HepG2 (cell line): ENCODE data around the gene ARHGDIA. TPM values are rescaled to one million over a fixed set of nuclear protein-coding genes. Genes with fewer than 3 reads are reported as not detected.
A peak's percentile ranks its signal among the peaks of the same experiment; 100 is the strongest.

Source experiments
- ARNT2 ChIP-seq: sonication (generic); formaldehyde crosslinking; IDR thresholded peaks from 2 replicates; pipeline ENCODE4 v1.8.0; 2022; ENCODE audit warnings: mild to moderate bottlenecking, low read depth, missing genetic modification reagents, moderate library complexity
- BCL3 ChIP-seq: sonication (generic); formaldehyde crosslinking; IDR thresholded peaks from 2 replicates; pipeline ENCODE4 v1.5.1; 2020; ENCODE audit warnings: mild to moderate bottlenecking, missing genetic modification reagents, moderate library complexity
- DBP ChIP-seq: sonication (generic); formaldehyde crosslinking; IDR thresholded peaks from 2 replicates; pipeline ENCODE4 v1.4.0; 2020; ENCODE audit warnings: missing genetic modification reagents; ENCODE audit errors: not compliant biosample characterization
- MED8 ChIP-seq: sonication (generic); formaldehyde crosslinking; IDR thresholded peaks from 2 replicates; pipeline ENCODE4 v1.8.1; 2023; ENCODE audit warnings: mild to moderate bottlenecking, missing genetic modification reagents; ENCODE audit not compliant: insufficient replicate concordance
- NFE2L2 ChIP-seq: fragments of 150-350 bp; IDR thresholded peaks from 2 replicates; pipeline ENCODE4 v1.6.1; 2014; ENCODE audit warnings: low read length
- POGZ ChIP-seq: sonication (generic); formaldehyde crosslinking; IDR thresholded peaks from 2 replicates; pipeline ENCODE4 v1.4.0; 2020; ENCODE audit warnings: mild to moderate bottlenecking, missing genetic modification reagents
- RBFOX2 ChIP-seq: fragments of 200-400 bp; formaldehyde crosslinking; IDR thresholded peaks from 2 replicates; pipeline ENCODE4 v1.6.1; 2017; ENCODE audit warnings: low read depth, mild to moderate bottlenecking, low read length
- ZBTB7B ChIP-seq: sonication (generic); formaldehyde crosslinking; IDR thresholded peaks from 2 replicates; pipeline ENCODE4 v1.4.0; 2020; ENCODE audit warnings: missing genetic modification reagents
- ZNF3 ChIP-seq: IDR thresholded peaks from 2 replicates; pipeline ENCODE4 v1.7.0; 2017; ENCODE audit warnings: inconsistent platforms
- ZNF382 ChIP-seq: sonication (generic); formaldehyde crosslinking; IDR thresholded peaks from 2 replicates; pipeline ENCODE4 v1.5.0; 2020; ENCODE audit warnings: missing genetic modification reagents, mild to moderate bottlenecking, borderline replicate concordance
- ZNF672 ChIP-seq: sonication (generic); formaldehyde crosslinking; IDR thresholded peaks from 2 replicates; pipeline ENCODE4 v1.8.1; 2022; ENCODE audit warnings: missing genetic modification reagents
- ZNF839 ChIP-seq: sonication (generic); formaldehyde crosslinking; IDR thresholded peaks from 2 replicates; pipeline ENCODE4 v1.4.0; 2020; ENCODE audit warnings: missing genetic modification reagents, mild to moderate bottlenecking, borderline replicate concordance
- ZSCAN5A ChIP-seq: sonication (generic); formaldehyde crosslinking; IDR thresholded peaks from 2 replicates; pipeline ENCODE4 v1.8.0; 2022; ENCODE audit warnings: mild to moderate bottlenecking, missing genetic modification reagents, borderline replicate concordance
- polyA plus RNA-seq, 8 experiments: library from polyadenylated mRNA; depleted of rRNA in 3 of 8; stranded (reverse) in 7 of 8; unstranded in 1 of 8; fragments of >200 nt; fragmentation: Illumina TruSeq in 4 of 8; extraction: Trizol in 4 of 8; gene quantifications; 2 replicates each; pipeline versions ENCODE4 v1.2.1 to v1.2.3, GENCODE V29; 2011 to 2016; ENCODE audit warnings: low read depth in 4 of 8, missing spikeins in 1 of 8, mixed read lengths in 1 of 8; ENCODE audit not compliant: insufficient read depth in 1 of 8
- total RNA-seq, 5 experiments: library from RNA; depleted of rRNA; stranded (reverse); fragments of >200 nt; fragmentation: Illumina TruSeq; extraction: Trizol; gene quantifications; 2 replicates each; pipeline ENCODE4 v1.2.3, GENCODE V29; 2016; ENCODE audit warnings: low read depth in 1 of 5
- TF ChIP-seq, protein P1 (sequence below): IDR thresholded peaks from 2 replicates; pipeline ENCODE4 v1.6.1; 2016; ENCODE audit warnings: mild to moderate bottlenecking
- TF ChIP-seq, protein P2 (sequence below): sonication (generic); formaldehyde crosslinking; IDR thresholded peaks from 2 replicates; pipeline ENCODE4 v1.4.0; 2020; ENCODE audit warnings: missing genetic modification reagents, borderline replicate concordance
- TF ChIP-seq, protein P3 (sequence below): sonication (generic); formaldehyde crosslinking; IDR thresholded peaks from 2 replicates; pipeline ENCODE4 v1.8.0; 2022; ENCODE audit warnings: mild to moderate bottlenecking, missing genetic modification reagents, moderate library complexity

ARHGDIA gene
- total and polyA plus RNA-seq, 2 of the 13 experiments (the other 11 are each of a cell fraction or from before 2014, with no cell fraction given) = 40.0 to 64.0 TPM

DNA sequence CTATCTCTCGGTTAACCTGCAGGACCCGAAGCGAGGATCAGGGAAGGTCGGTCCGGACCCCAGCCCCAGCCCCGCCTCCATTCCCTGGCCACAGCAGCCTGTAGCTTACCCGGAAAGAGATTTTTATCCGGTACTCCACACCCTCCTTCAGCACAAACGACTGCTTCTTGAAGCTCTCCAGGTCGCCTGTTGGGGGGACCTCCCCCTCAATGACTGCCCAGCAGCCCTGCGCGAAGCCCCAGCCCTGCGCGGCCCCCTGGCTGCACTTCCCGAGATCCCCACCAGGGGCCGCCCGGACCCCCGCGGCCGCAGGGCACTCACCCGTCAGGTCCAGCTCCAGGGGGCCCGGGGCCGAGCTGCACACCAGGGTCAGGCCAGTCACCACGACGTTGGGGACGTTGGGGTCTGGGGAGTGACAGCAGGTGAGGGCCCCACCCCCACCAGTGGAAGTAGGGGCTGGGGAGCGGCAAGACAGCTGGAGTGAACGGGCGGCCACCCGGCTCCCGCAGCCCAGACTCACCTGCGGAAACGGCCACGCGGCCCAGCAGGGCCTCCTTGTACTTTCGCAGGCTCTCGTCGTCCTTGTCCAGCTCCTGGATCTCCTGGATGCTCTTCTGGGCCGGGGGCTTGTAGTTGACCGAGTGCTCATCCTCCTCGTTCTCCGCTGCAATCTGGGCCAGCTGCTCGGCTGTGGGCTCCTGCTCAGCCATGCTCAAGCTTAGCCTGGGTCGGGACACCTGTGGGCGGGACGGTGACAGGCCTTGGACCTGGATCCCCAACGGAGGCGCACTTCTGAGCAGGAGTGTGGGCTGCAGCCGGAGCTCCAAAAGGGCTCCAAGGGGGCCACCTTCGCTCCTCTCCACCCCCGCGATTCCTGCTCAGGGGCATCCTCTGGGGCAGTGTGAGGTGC, 1.7 kb downstream of the ARHGDIA start (continued):
- TF ChIP-seq RBFOX2 = peak; percentile 89
- no peak for TF ChIP-seq ZNF3
- TF ChIP-seq, protein P1, sequence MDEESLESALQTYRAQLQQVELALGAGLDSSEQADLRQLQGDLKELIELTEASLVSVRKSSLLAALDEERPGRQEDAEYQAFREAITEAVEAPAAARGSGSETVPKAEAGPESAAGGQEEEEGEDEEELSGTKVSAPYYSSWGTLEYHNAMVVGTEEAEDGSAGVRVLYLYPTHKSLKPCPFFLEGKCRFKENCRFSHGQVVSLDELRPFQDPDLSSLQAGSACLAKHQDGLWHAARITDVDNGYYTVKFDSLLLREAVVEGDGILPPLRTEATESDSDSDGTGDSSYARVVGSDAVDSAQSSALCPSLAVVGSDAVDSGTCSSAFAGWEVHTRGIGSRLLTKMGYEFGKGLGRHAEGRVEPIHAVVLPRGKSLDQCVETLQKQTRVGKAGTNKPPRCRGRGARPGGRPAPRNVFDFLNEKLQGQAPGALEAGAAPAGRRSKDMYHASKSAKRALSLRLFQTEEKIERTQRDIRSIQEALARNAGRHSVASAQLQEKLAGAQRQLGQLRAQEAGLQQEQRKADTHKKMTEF (CRISPR knock-in tag) = no peak; the same call in 1 of the 2 replicates
- no peak for TF ChIP-seq ZNF382 (CRISPR knock-in tag)
- no peak for TF ChIP-seq DBP (CRISPR knock-in tag)
- no peak for TF ChIP-seq ZNF839 (CRISPR knock-in tag)
- TF ChIP-seq ARNT2 (CRISPR knock-in tag) = no peak; the same call in 1 of the 2 replicates
- TF ChIP-seq, protein P2, sequence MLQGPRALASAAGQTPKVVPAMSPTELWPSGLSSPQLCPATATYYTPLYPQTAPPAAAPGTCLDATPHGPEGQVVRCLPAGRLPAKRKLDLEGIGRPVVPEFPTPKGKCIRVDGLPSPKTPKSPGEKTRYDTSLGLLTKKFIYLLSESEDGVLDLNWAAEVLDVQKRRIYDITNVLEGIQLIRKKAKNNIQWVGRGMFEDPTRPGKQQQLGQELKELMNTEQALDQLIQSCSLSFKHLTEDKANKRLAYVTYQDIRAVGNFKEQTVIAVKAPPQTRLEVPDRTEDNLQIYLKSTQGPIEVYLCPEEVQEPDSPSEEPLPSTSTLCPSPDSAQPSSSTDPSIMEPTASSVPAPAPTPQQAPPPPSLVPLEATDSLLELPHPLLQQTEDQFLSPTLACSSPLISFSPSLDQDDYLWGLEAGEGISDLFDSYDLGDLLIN (CRISPR knock-in tag) = peak; percentile 85; the same call in 1 of the 2 replicates
- TF ChIP-seq MED8 (CRISPR knock-in tag) = no peak
- TF ChIP-seq BCL3 (CRISPR knock-in tag) = peak; percentile 19; the same call in 1 of the 2 replicates
- TF ChIP-seq ZNF672 (CRISPR knock-in tag) = peak; percentile 52; the same call in 1 of the 2 replicates
- no peak for TF ChIP-seq NFE2L2
- 0 out of 2 replicates have a peak, but pooled peaks have one; percentile 12 for TF ChIP-seq POGZ (CRISPR knock-in tag)
- TF ChIP-seq ZSCAN5A (CRISPR knock-in tag) = peak; percentile 87
- peak; percentile 99 for TF ChIP-seq ZBTB7B (CRISPR knock-in tag)
- TF ChIP-seq, protein P3, sequence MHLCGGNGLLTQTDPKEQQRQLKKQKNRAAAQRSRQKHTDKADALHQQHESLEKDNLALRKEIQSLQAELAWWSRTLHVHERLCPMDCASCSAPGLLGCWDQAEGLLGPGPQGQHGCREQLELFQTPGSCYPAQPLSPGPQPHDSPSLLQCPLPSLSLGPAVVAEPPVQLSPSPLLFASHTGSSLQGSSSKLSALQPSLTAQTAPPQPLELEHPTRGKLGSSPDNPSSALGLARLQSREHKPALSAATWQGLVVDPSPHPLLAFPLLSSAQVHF (CRISPR knock-in tag) = peak; percentile 85
